B cell (primary cell): ENCODE measurements around the gene PRTN3. TPM values are rescaled to one million over a fixed set of nuclear protein-coding genes. Genes with fewer than 3 reads are reported as not detected.
A peak's percentile ranks its signal among the peaks of the same experiment; 100 is the strongest.

Experiments
- ATAC-seq: fragments of 200-7000 bp; cut with Tn5 transposase; one replicate; pipeline ENCODE4 v1.10.0; 2021; ENCODE audit warnings: low read depth, mild to moderate bottlenecking, moderate number of reproducible peaks, moderate library complexity
- CTCF ChIA-PET: fragments of 350-600 bp; sonication (Branson Sonifier 250); formaldehyde crosslinking; loops from one replicate; lab custom pipeline; 2021; ENCODE audit warnings: antibody characterized with exemption, inconsistent platforms; lab: Charles Lee
- POLR2A ChIA-PET: fragments of 350-600 bp; sonication (Branson Sonifier 250); formaldehyde crosslinking; loops from one replicate; lab custom pipeline; 2021; ENCODE audit warnings: antibody characterized with exemption; lab: Charles Lee
- DNase-seq: peaks from one replicate; pipeline ENCODE4 v3.0.0; 2013
- H2AFZ ChIP-seq: 2 replicates; pipeline ENCODE4 v1.6.1; 2012; ENCODE audit warnings: mild to moderate bottlenecking, low read depth, low read length; ENCODE audit not compliant: insufficient read depth, poor library complexity, severe bottlenecking
- H3K27ac ChIP-seq, 2 donors: 1 replicate in 1 of 2; 2 replicates in 1 of 2; pipeline ENCODE4 v1.5.1; 2012 to 2013; ENCODE audit warnings: low read length in 2 of 2, mild to moderate bottlenecking in 2 of 2, moderate library complexity in 1 of 2
- H3K27me3 ChIP-seq, 4 experiments: fragments of 200-600 bp in 1 of 4; sonication (generic) in 1 of 4; replicated peaks in 1 of 4; 1 replicate in 2 of 4; 2 replicates in 2 of 4; pipeline versions ENCODE4 v1.6.1 to v1.7.0; 2013 to 2016; ENCODE audit warnings: low read length in 3 of 4, mild to moderate bottlenecking in 2 of 4, mixed read lengths in 1 of 4, moderate library complexity in 1 of 4; ENCODE audit not compliant: insufficient read depth in 4 of 4, control insufficient read depth in 3 of 4; ENCODE audit errors: control extremely low read depth in 1 of 4
- H3K36me3 ChIP-seq, 2 experiments: replicated peaks in 1 of 2; 1 replicate in 1 of 2; 2 replicates in 1 of 2; pipeline versions ENCODE4 v1.6.1 to v1.7.1; 2013; ENCODE audit warnings: low read length in 1 of 2; ENCODE audit not compliant: insufficient read depth in 2 of 2, control insufficient read depth in 1 of 2; ENCODE audit errors: control extremely low read depth in 1 of 2, extremely low read depth in 1 of 2
- H3K4me1 ChIP-seq, 2 donors: fragments of 200-600 bp in 1 of 2; sonication (generic) in 1 of 2; 1 replicate in 1 of 2; 2 replicates in 1 of 2; pipeline versions ENCODE4 v1.5.1 to v1.6.1; 2013 to 2017; ENCODE audit warnings: low read length in 2 of 2; ENCODE audit not compliant: control insufficient read depth in 2 of 2, insufficient read depth in 2 of 2
- H3K4me2 ChIP-seq: replicated peaks from 2 replicates; pipeline ENCODE3; 2012; ENCODE audit warnings: mild to moderate bottlenecking, low read depth, low read length; ENCODE audit not compliant: poor library complexity, severe bottlenecking
- H3K4me3 ChIP-seq, 5 experiments: fragments of 200-600 bp in 1 of 5; sonication (generic) in 1 of 5; 1 replicate in 3 of 5; 2 replicates in 2 of 5; pipeline versions ENCODE4 v1.5.1 to v1.7.0; 2011 to 2016; ENCODE audit warnings: low read length in 4 of 5, mild to moderate bottlenecking in 4 of 5, low read depth in 2 of 5, control low read depth in 1 of 5, moderate library complexity in 1 of 5; ENCODE audit not compliant: insufficient read depth in 1 of 5; ENCODE audit errors: control extremely low read depth in 1 of 5, extremely low read depth in 1 of 5
- H3K79me2 ChIP-seq: fragments of 200-600 bp; sonication (generic); one replicate; pipeline ENCODE4 v1.6.0; 2016; ENCODE audit warnings: low read length; ENCODE audit not compliant: control insufficient read depth, insufficient read depth
- H3K9ac ChIP-seq: fragments of 200-600 bp; sonication (generic); 2 replicates; pipeline ENCODE4 v1.6.1; 2017; ENCODE audit warnings: mild to moderate bottlenecking, low read length, moderate library complexity
- H3K9me3 ChIP-seq, 3 donors: one replicate each; pipeline versions ENCODE4 v1.6.1 to v1.7.1; 2013; ENCODE audit warnings: low read length in 2 of 3; ENCODE audit not compliant: control insufficient read depth in 2 of 3, insufficient read depth in 1 of 3; ENCODE audit errors: control extremely low read depth in 1 of 3
- H4K20me1 ChIP-seq: 2 replicates; pipeline ENCODE4 v1.6.0; 2012; ENCODE audit warnings: mild to moderate bottlenecking, low read length; ENCODE audit not compliant: insufficient read depth, control insufficient read depth, poor library complexity, severe bottlenecking
- H3K27ac Mint-ChIP-seq: one replicate; pipeline ENCODE4 v1.8.0; 2021; ENCODE audit warnings: mixed read lengths
- H3K27me3 Mint-ChIP-seq: one replicate; pipeline ENCODE4 v1.8.0; 2021; ENCODE audit warnings: mixed read lengths
- H3K4me1 Mint-ChIP-seq: one replicate; pipeline ENCODE4 v1.8.0; 2021; ENCODE audit warnings: mixed read lengths
- H3K4me3 Mint-ChIP-seq: one replicate; pipeline ENCODE4 v1.8.0; 2021; ENCODE audit warnings: mixed read lengths
- H3K9me3 Mint-ChIP-seq: one replicate; pipeline ENCODE4 v1.8.0; 2022; ENCODE audit warnings: mixed read lengths; ENCODE audit not compliant: insufficient read depth
- EZH2 ChIP-seq: IDR thresholded peaks from 2 replicates; pipeline ENCODE4 v1.6.1; 2012; ENCODE audit warnings: borderline replicate concordance, low read depth, mild to moderate bottlenecking, moderate library complexity, low read length; ENCODE audit not compliant: insufficient read depth, poor library complexity, severe bottlenecking
- WGBS: methylation state at CpG from one replicate; pipeline ENCODE4 v1.1.5; 2013; ENCODE audit warnings: missing lambda C conversion rate; ENCODE audit not compliant: insufficient coverage; 5-methylcytosine and 5-hydroxymethylcytosine counted together
- intact Hi-C: fragments of 100-400 bp; cut with micrococcal nuclease; formaldehyde crosslinking; loops from one replicate; pipeline ENCODE4 v1.10.0; 2022
- polyA plus RNA-seq: library from polyadenylated mRNA; depleted of rRNA; stranded (reverse); fragments of >200 nt; gene quantifications from 2 replicates; pipeline ENCODE4 v1.2.3, GENCODE V29; 2012
- total RNA-seq, 2 donors: library from RNA; stranded (reverse); fragments of 120-200 nt in 1 of 2; gene quantifications; 1 replicate in 1 of 2; 2 replicates in 1 of 2; pipeline versions ENCODE4 v1.2.3 to v1.2.4, GENCODE V29; 2013 to 2022
- TF ChIP-seq, protein P1 (sequence below): fragments of 200-600 bp; IDR thresholded peaks from one replicate; pipeline ENCODE4 v1.8.0; 2022; ENCODE audit warnings: antibody characterized with exemption, mild to moderate bottlenecking

Gene PRTN3
- total and polyA plus RNA-seq, 2 donors (not counting 1 experiment from before 2014, with no cell fraction given) = not detected

DNA sequence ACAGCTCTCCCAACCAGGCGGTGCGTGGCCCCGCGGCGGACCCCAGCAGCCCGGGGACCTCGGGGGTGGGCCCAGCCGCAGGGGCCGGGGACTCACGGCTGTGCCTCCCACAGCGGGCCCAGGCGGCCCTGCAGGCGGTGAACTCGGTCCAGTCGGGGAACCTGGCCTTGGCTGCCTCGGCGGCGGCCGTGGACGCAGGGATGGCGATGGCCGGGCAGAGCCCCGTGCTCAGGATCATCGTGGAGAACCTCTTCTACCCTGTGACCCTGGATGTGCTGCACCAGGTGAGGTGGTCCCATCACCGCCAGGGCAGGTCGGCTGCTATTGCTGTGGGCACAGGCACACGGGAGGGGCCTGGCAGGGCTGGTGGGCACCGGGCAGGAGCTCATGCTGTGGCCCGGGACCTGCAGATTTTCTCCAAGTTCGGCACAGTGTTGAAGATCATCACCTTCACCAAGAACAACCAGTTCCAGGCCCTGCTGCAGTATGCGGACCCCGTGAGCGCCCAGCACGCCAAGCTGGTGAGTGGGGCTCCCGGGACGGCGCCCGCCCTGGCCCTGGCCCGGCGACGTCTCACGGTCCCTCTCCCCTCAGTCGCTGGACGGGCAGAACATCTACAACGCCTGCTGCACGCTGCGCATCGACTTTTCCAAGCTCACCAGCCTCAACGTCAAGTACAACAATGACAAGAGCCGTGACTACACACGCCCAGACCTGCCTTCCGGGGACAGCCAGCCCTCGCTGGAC lies 36.2 kb upstream of the PRTN3 start:
- Histone ChIP-seq H3K27ac (no peak overlapping the region), H3K9ac (no peak overlapping the region), H3K36me3 (peaks cover 6 to 80% of the 10 kb centered on the region in 2 experiments), H3K27me3 (no peaks in the 10 kb centered on the region), H3K4me3 (no peak overlapping the region), H3K79me2 (peaks cover 86% of the 10 kb centered on the region), H3K4me2 (no peak overlapping the region), H2AFZ (no peak overlapping the region), H3K9me3 (no peaks in the 10 kb centered on the region), H3K4me1 (peaks cover 14 to 23% of the 10 kb centered on the region in 2 donors), H4K20me1 (peaks cover 100% of the 10 kb centered on the region)
- intact Hi-C loops = no loop called here
- ChIA-PET CTCF (interaction anchor here (0.7 kb wide), 1 partner anchor 118 kb away, joined by 3 read pairs; no protein-coding TSS in a partner anchor), POLR2A (no interaction called here)
- ATAC-seq (no peak), DNase-seq (peak; percentile 28)
- no peaks in the 10 kb centered on the region for H3K27me3 Mint-ChIP-seq
- peaks cover 28% of the 10 kb centered on the region for H3K4me1 Mint-ChIP-seq
- H3K27ac Mint-ChIP-seq = no peak overlapping the region
- no peak overlapping the region for H3K4me3 Mint-ChIP-seq
- H3K9me3 Mint-ChIP-seq = no peaks in the 10 kb centered on the region
- WGBS = 96% methylated on average over 53 of the region's 53 CpGs
- TF ChIP-seq, protein P1, sequence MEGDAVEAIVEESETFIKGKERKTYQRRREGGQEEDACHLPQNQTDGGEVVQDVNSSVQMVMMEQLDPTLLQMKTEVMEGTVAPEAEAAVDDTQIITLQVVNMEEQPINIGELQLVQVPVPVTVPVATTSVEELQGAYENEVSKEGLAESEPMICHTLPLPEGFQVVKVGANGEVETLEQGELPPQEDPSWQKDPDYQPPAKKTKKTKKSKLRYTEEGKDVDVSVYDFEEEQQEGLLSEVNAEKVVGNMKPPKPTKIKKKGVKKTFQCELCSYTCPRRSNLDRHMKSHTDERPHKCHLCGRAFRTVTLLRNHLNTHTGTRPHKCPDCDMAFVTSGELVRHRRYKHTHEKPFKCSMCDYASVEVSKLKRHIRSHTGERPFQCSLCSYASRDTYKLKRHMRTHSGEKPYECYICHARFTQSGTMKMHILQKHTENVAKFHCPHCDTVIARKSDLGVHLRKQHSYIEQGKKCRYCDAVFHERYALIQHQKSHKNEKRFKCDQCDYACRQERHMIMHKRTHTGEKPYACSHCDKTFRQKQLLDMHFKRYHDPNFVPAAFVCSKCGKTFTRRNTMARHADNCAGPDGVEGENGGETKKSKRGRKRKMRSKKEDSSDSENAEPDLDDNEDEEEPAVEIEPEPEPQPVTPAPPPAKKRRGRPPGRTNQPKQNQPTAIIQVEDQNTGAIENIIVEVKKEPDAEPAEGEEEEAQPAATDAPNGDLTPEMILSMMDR = no peak
- TF ChIP-seq EZH2 = no peak

DNA sequence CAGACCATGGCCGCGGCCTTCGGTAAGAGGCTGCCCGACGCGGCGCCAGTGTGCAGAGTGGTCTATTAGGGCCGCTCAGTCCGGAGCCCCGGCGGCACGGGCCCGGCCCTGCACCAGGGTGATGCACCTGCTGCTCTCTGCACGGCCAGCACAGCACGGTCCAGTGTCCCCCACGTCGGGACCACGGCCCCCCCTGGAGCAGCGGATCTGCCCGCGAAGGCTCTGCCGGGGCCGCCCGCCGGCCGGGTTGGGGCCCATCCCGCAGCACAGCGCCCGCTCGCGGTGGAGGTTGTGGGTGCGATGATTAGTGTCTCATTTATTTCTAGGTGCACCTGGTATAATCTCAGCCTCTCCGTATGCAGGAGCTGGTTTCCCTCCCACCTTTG lies 35.6 kb upstream of the PRTN3 start:
- H3K4me1 ChIP-seq = peaks cover 11 to 18% of the 10 kb centered on the region in 2 donors
- H3K27ac ChIP-seq = no peak overlapping the region
- DNase-seq (peak; percentile 27), ATAC-seq (no peak)
- 98% methylated on average over 33 of the region's 33 CpGs for WGBS
- H3K9me3 ChIP-seq = no peaks in the 10 kb centered on the region
- H2AFZ ChIP-seq = no peak overlapping the region
- peaks cover 24% of the 10 kb centered on the region for H3K4me1 Mint-ChIP-seq
- H3K4me3 ChIP-seq = no peak overlapping the region
- peaks cover 100% of the 10 kb centered on the region for H4K20me1 ChIP-seq
- no peak overlapping the region for H3K4me3 Mint-ChIP-seq
- H3K27me3 Mint-ChIP-seq = no peaks in the 10 kb centered on the region
- H3K9me3 Mint-ChIP-seq = no peaks in the 10 kb centered on the region
- no peaks in the 10 kb centered on the region for H3K27me3 ChIP-seq
- no peak overlapping the region for H3K27ac Mint-ChIP-seq
- H3K36me3 ChIP-seq = peaks cover 6 to 82% of the 10 kb centered on the region in 2 experiments
- CTCF ChIA-PET = interaction anchor here (0.7 kb wide), 1 partner anchor 117 kb away, joined by 3 read pairs; no protein-coding TSS in a partner anchor
- POLR2A ChIA-PET = no interaction called here
- H3K4me2 ChIP-seq = no peak overlapping the region
- H3K79me2 ChIP-seq = peaks cover 80% of the 10 kb centered on the region
- H3K9ac ChIP-seq = no peak overlapping the region
- no peak for TF ChIP-seq EZH2
- TF ChIP-seq, protein P1 = peak; percentile 18
- intact Hi-C loops = no loop called here
